Measurements from ENCODE around the gene CNN1.
"Not testable (repeated sequence)": the region's sequence is repeated elsewhere in the genome, so short reads cannot be mapped to it uniquely, and the experiment has no call there.

The CNN1 gene

DNA sequence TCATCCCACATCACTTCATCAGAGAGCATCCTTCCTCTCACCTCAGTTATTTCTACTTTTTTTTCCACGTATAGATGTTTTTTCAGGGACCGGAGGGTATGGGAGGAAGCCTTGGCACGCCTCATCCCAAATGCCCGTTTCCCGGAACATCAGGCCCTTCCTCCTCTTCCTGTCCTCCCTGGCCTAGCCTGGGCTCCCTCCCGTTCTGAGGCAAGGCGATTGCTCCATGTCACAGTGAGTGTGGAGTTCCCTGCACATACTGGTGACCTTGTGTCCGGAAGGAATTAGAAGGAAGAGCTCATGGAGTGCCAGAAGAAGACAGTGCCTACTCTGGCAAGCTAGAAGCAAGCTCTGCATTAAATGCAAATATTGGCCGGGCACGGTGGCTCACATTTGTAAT is 57.5 kb downstream of the CNN1 start:
- FAIRE-seq (no peak), DNase-seq (ENCODE audit: insufficient read length, low spot score) (no peak)
- TF ChIP-seq POU2F2 (IDR thresholded peaks at IDR 0.05; ENCODE audit: low read depth, low read length): no peak
- no peak for TF ChIP-seq POLR2AphosphoS5 (IDR thresholded peaks at IDR 0.05; ENCODE audit: low read depth, low read length)
- TF ChIP-seq POLR2A (IDR thresholded peaks at IDR 0.05; ENCODE audit: low read depth, low read length): no peak
- TF ChIP-seq TAF1 (IDR thresholded peaks at IDR 0.05; ENCODE audit: low read depth, low read length): no peak
- TF ChIP-seq PAX5 (IDR thresholded peaks at IDR 0.05; ENCODE audit: insufficient read depth, low read length, severe bottlenecking): no peak
- TF ChIP-seq SPI1 (IDR thresholded peaks at IDR 0.05; ENCODE audit: low read depth, low read length): no peak

DNA sequence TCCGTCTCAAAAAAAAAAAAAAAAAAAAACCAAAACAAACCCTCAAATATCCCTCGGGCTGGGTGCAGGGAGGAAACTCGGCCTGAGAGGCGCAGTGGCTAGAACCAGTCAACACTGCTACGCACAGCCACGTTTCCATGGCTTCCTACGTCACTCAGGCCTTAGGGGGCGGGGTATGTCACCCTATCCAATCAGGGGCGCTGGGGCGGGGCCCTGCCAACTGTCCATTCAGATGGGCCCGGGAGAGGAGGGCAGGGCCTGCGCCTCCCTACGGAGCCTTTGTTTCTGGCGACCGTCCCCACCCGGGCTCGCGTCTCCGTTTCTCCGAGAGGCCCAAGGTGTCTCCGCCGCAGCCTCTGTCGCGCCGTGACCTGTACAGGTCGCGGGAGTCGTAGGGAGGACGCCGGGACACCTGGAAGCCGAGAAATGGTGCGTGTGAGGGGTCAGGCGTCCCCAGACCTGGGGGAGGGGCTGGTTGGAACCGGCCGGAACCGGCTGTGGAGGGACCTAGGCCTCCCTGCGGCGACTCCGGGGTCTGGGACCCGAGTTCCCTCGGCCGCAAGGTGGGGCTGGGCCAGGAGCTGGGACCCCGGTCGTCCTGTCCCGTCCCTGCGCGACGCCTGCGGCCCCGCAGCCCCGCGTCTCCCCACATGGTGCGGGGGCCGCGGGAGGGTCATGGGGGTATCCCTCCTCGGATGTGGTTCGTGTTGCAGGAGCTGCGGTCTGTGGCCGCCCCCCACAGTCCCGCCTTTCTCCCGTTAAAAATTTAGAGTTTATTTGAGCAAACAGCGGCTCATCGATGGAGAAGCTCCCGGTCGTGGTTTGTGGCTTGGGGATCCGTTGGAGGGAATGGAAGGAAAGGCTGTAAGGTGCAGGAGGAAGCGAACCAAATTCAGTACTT is 58.8 kb downstream of the CNN1 start, which contains the start of gene ZNF627:
Gene ZNF627 (plus strand): TSS at position 282 of the 901 bp plus-strand sequence. CDS start 145 bp downstream, at position 427.
- peak; percentile 84 for TF ChIP-seq POU2F2 (IDR thresholded peaks at IDR 0.05; ENCODE audit: low read depth, low read length)
- no peak for TF ChIP-seq PAX5 (IDR thresholded peaks at IDR 0.05; ENCODE audit: insufficient read depth, low read length, severe bottlenecking)
- peak; percentile 68 for TF ChIP-seq TAF1 (IDR thresholded peaks at IDR 0.05; ENCODE audit: low read depth, low read length)
- peak; percentile 95 for TF ChIP-seq POLR2AphosphoS5 (IDR thresholded peaks at IDR 0.05; ENCODE audit: low read depth, low read length)
- TF ChIP-seq POLR2A (IDR thresholded peaks at IDR 0.05; ENCODE audit: low read depth, low read length): peak; percentile 94
- no peak for TF ChIP-seq SPI1 (IDR thresholded peaks at IDR 0.05; ENCODE audit: low read depth, low read length)
- DNase-seq (ENCODE audit: insufficient read length, low spot score) (peak; percentile 93), FAIRE-seq (peak; percentile 96)

DNA sequence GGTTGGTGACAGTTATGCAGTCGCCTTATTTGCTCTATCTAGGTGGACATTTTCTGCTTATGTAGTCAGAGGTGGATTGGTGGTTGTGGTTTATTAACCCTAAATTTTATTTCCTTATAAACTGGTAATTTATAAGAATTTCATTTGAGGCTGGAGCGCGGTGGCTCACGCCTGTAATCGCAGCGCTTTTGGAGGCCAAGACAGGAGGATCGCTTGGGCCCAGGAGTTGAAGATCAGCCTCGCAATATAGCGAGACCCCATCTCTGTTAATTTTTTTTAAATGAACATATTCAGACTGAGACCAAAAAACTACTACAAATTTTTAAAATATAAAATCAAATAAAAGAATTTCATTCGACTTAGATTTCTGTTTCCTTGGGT is 59.4 kb downstream of the CNN1 start:
- FAIRE-seq: no peak
- no peak for TF ChIP-seq TAF1 (IDR thresholded peaks at IDR 0.05; ENCODE audit: low read depth, low read length)
- no peak for TF ChIP-seq SPI1 (IDR thresholded peaks at IDR 0.05; ENCODE audit: low read depth, low read length)
- no peak for TF ChIP-seq POU2F2 (IDR thresholded peaks at IDR 0.05; ENCODE audit: low read depth, low read length)
- TF ChIP-seq POLR2AphosphoS5 (IDR thresholded peaks at IDR 0.05; ENCODE audit: low read depth, low read length): no peak
- TF ChIP-seq PAX5 (IDR thresholded peaks at IDR 0.05; ENCODE audit: insufficient read depth, low read length, severe bottlenecking): no peak
- no peak for TF ChIP-seq POLR2A (IDR thresholded peaks at IDR 0.05; ENCODE audit: low read depth, low read length)
- DNase-seq (ENCODE audit: insufficient read length, low spot score): no peak

DNA sequence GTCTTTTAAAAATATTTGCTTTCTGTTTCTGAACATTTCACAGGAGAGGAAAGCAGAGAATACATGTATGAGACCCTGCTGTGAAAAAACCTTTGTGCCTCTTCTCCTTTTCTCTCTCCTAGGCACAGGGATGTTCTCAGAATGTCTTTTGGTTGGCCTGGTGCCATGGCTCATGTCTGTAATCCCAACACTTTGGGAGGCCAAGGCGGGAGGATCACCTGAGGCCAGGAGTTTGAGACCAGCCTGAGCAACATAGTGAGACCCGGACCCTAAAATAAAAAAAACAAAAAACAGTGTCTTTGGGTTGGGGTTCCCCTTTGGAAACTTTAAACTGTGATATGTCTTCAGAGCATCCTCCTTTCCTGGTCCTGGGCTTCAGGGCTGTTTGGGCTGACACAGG is 60.1 kb downstream of the CNN1 start:
- FAIRE-seq: no peak

DNA sequence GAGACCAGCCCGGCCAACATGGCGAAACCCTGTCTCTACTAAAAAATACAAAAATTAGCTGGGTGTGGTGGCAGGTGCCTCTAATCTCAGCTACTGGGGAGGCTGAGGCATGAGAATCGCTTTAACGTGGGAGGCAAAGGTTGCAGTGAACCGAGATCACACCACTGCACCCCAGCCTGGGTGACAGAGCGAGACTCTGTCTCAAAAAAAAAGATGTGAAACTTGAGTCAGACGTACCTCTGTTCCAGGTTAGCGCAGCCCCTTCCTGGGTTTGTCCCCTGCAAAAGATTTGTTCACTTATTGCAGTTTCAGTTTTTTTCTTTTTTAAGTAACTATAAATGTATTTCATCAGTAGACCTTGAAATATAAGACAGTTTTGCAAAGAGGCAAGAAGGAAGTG is 61.1 kb downstream of the CNN1 start:
- peak; percentile 28 for FAIRE-seq
- not testable (repeated sequence) for DNase-seq (ENCODE audit: insufficient read length, low spot score)

More for the DNA sequence above, 60.1 kb downstream of the CNN1 start:
- TF ChIP-seq TAF1 (IDR thresholded peaks at IDR 0.05; ENCODE audit: low read depth, low read length) (no peak), POLR2A (IDR thresholded peaks at IDR 0.05; ENCODE audit: low read depth, low read length) (no peak), PAX5 (IDR thresholded peaks at IDR 0.05; ENCODE audit: insufficient read depth, low read length, severe bottlenecking) (no peak), POLR2AphosphoS5 (IDR thresholded peaks at IDR 0.05; ENCODE audit: low read depth, low read length) (no peak), SPI1 (IDR thresholded peaks at IDR 0.05; ENCODE audit: low read depth, low read length) (no peak), POU2F2 (IDR thresholded peaks at IDR 0.05; ENCODE audit: low read depth, low read length) (no peak)
- no peak for DNase-seq (ENCODE audit: insufficient read length, low spot score)
